MCF 10A (cell line): Measurements from ENCODE around the gene IL12RB2. TPM values are rescaled to one million over a fixed set of nuclear protein-coding genes. Genes with fewer than 3 reads are reported as not detected.

Experiments
- BruUV-seq: library from RNA; stranded (reverse); fragments of 400-500 nt; replicated peaks from 2 replicates; lab custom pipeline; 2021; lab: Mats Ljungman, UMichigan
- CTCF ChIA-PET: fragments of 300-600 bp; sonication (Branson Sonifier 250); formaldehyde crosslinking; extraction: SDS; loops from one replicate; lab custom pipeline; 2021; ENCODE audit warnings: antibody characterized with exemption, inconsistent platforms; lab: Yijun Ruan, JAX
- POLR2A ChIA-PET: fragments of 300-600, 350-650 bp; sonication (Branson Sonifier 250); formaldehyde crosslinking; extraction: SDS; loops from one replicate; lab custom pipeline; 2020; ENCODE audit warnings: antibody characterized with exemption, inconsistent platforms; lab: Yijun Ruan, JAX
- DNase-seq: peaks from one replicate; pipeline ENCODE4 v3.0.0-alpha.2; 2018; ENCODE audit not compliant: unreplicated experiment
- H3K27ac Mint-ChIP-seq: one replicate; pipeline ENCODE4 v1.8.0; 2022; ENCODE audit warnings: mild to moderate bottlenecking, low read depth, mixed read lengths; ENCODE audit not compliant: unreplicated experiment
- H3K27me3 Mint-ChIP-seq: one replicate; pipeline ENCODE4 v1.8.0; 2022; ENCODE audit warnings: mixed read lengths; ENCODE audit not compliant: insufficient read depth, unreplicated experiment
- H3K36me3 Mint-ChIP-seq: one replicate; pipeline ENCODE4 v1.8.0; 2022; ENCODE audit warnings: mild to moderate bottlenecking, moderate library complexity, mixed read lengths; ENCODE audit not compliant: insufficient read depth, unreplicated experiment
- H3K4me1 Mint-ChIP-seq: one replicate; pipeline ENCODE4 v1.8.0; 2022; ENCODE audit warnings: mixed read lengths; ENCODE audit not compliant: insufficient read depth, unreplicated experiment
- H3K4me3 Mint-ChIP-seq: one replicate; pipeline ENCODE4 v1.8.0; 2022; ENCODE audit warnings: mild to moderate bottlenecking, moderate library complexity, mixed read lengths; ENCODE audit not compliant: unreplicated experiment
- H3K9me3 Mint-ChIP-seq: one replicate; pipeline ENCODE4 v1.8.0; 2022; ENCODE audit warnings: mixed read lengths; ENCODE audit not compliant: unreplicated experiment
- intact Hi-C: fragments of 100-400 bp; cut with micrococcal nuclease; formaldehyde crosslinking; loops from 2 replicates; pipeline ENCODE4 v1.14.1; 2022
- total RNA-seq: library from RNA; stranded (reverse); gene quantifications from 2 replicates; pipeline ENCODE4 v1.2.3, GENCODE V29; 2022
- TF ChIP-seq, protein P1 (sequence below): fragments of 200-600 bp; IDR thresholded peaks from one replicate; pipeline ENCODE4 v1.8.0; 2022; ENCODE audit warnings: antibody characterized with exemption, mild to moderate bottlenecking; ENCODE audit not compliant: unreplicated experiment

IL12RB2 gene
- total RNA-seq, 1 experiment from 2014 or later: not detected

DNA sequence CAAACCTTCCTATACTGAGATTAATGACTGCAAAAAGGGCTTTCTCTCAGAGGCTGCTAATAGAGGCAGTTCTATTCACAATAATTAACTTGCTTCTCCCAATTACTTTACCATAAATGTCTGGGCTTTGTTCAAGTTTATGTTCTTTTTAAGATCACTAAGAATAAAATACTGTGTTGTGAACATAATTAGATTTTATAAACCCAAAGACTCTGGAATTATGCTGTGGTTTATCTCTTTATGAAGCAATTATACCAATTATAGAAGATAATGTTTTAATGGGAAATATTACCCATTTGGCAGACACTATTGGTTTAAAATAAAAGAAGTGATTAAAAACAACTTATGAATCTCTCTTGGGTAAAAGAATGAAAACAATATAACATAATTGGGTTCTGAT, 43.5 kb upstream of the IL12RB2 start:
- ChIA-PET POLR2A (no interaction called here), CTCF (no interaction called here)
- H3K9me3 Mint-ChIP-seq: no peaks in the 10 kb centered on the region
- no peak overlapping the region for H3K4me3 Mint-ChIP-seq
- intact Hi-C loops: no loop called here
- H3K4me1 Mint-ChIP-seq: no peaks in the 10 kb centered on the region
- DNase-seq: no peak
- no peaks in the 10 kb centered on the region for H3K27me3 Mint-ChIP-seq
- no peaks in the 10 kb centered on the region for H3K36me3 Mint-ChIP-seq
- TF ChIP-seq, protein P1, sequence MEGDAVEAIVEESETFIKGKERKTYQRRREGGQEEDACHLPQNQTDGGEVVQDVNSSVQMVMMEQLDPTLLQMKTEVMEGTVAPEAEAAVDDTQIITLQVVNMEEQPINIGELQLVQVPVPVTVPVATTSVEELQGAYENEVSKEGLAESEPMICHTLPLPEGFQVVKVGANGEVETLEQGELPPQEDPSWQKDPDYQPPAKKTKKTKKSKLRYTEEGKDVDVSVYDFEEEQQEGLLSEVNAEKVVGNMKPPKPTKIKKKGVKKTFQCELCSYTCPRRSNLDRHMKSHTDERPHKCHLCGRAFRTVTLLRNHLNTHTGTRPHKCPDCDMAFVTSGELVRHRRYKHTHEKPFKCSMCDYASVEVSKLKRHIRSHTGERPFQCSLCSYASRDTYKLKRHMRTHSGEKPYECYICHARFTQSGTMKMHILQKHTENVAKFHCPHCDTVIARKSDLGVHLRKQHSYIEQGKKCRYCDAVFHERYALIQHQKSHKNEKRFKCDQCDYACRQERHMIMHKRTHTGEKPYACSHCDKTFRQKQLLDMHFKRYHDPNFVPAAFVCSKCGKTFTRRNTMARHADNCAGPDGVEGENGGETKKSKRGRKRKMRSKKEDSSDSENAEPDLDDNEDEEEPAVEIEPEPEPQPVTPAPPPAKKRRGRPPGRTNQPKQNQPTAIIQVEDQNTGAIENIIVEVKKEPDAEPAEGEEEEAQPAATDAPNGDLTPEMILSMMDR: no peak
- no TSS peak for BruUV-seq
- H3K27ac Mint-ChIP-seq: no peak overlapping the region

DNA sequence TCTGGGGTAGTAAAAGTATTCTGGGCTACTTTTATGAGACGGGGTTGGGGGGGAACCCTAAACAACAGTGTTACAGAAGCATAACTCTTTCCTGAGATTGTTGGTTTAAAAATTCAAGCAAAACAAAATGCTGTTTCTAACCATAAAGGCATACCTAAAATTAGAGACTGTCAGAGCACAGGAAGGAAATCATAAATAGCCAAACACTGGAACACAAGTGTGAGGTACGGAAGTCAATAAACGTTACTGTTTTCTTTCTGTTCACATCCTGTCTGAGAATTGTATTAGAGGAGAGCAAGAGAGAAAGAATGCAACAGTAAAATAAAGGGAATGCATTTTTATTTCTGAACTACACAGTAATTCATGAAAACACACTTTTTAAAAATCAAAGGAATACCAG, 42.8 kb upstream of the IL12RB2 start:
- TF ChIP-seq, protein P1: no peak
- intact Hi-C loops: no loop called here
- CTCF ChIA-PET: no interaction called here
- no peaks in the 10 kb centered on the region for H3K9me3 Mint-ChIP-seq
- no peaks in the 10 kb centered on the region for H3K27me3 Mint-ChIP-seq
- H3K27ac Mint-ChIP-seq: no peak overlapping the region
- POLR2A ChIA-PET: no interaction called here
- H3K4me1 Mint-ChIP-seq: no peaks in the 10 kb centered on the region
- DNase-seq: no peak
- no TSS peak for BruUV-seq
- H3K4me3 Mint-ChIP-seq: no peak overlapping the region
- H3K36me3 Mint-ChIP-seq: no peaks in the 10 kb centered on the region

DNA sequence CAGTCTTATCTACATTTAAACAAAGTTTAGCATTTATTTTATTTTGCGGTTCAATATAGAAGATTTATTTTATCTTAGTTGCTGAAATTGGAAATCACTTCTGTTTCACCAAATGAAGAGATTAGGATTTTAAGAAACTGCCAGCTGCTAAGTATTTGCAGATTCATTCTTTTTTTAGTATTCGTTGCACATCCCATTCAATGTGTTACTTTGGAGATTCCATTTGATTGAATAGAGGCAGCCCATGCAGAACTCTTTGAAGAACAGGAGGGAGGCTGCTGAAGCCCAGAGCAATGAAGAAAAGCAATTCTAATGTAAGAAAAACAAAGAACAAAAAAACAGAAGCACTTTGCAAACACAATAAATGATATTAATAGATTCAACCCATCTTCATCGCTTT, 38.6 kb upstream of the IL12RB2 start:
- H3K4me3 Mint-ChIP-seq: no peak overlapping the region
- no TSS peak for BruUV-seq
- intact Hi-C loops: no loop called here
- H3K4me1 Mint-ChIP-seq: no peaks in the 10 kb centered on the region
- ChIA-PET CTCF (interaction anchor here (0.6 kb wide), 1 partner anchor 1075 kb away, joined by 3 read pairs; no protein-coding TSS in a partner anchor), POLR2A (interaction anchor here (0.6 kb wide), 1 partner anchor 62 kb away, joined by 3 read pairs; no protein-coding TSS in a partner anchor)
- no peaks in the 10 kb centered on the region for H3K9me3 Mint-ChIP-seq
- TF ChIP-seq, protein P1: no peak
- H3K27me3 Mint-ChIP-seq: no peaks in the 10 kb centered on the region
- no peak for DNase-seq
- no peaks in the 10 kb centered on the region for H3K36me3 Mint-ChIP-seq
- no peak overlapping the region for H3K27ac Mint-ChIP-seq

DNA sequence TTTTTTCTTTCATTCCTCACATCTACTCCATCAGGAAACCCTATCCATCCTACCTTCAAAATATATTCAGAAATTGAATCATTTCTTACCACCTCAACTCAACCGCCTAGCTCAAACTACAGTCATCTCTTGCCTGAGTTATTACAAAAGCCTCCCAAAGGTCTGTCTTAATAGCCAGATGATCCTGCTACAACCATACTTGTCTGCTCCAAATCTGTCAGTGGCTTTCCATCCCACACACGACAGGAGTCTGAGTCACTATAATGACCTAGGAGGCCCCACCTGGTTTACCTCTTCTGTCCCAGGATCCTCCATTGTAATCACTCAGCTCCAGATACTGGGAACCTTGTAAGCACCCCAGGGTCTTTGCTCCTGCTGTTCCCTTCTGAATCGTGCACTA, 37.1 kb upstream of the IL12RB2 start:
- DNase-seq: no peak
- Mint-ChIP-seq H3K27ac (no peak overlapping the region), H3K9me3 (peaks cover 5% of the 10 kb centered on the region), H3K4me3 (no peak overlapping the region), H3K27me3 (no peaks in the 10 kb centered on the region), H3K4me1 (no peaks in the 10 kb centered on the region), H3K36me3 (no peaks in the 10 kb centered on the region)
- ChIA-PET CTCF (interaction anchor here (0.7 to 1.0 kb wide), 2 partner anchors 14 to 259 kb away, joined by 3 read pairs; no protein-coding TSS in a partner anchor), POLR2A (interaction anchor here (0.7 to 1.0 kb wide), 2 partner anchors 55 to 119 kb away, joined by 3 read pairs; no protein-coding TSS in a partner anchor)
- BruUV-seq: no TSS peak
- intact Hi-C loops: no loop called here
- TF ChIP-seq, protein P1: no peak
